Aorta (tissue), 5 donors: ENCODE data around the gene TSSK3. TPM values are rescaled to one million over a fixed set of nuclear protein-coding genes. Genes with fewer than 3 reads are reported as not detected.
"Not testable (repeated sequence)": the region's sequence is repeated elsewhere in the genome, so short reads cannot be mapped to it uniquely, and the experiment has no call there.

ENCODE experiments used
- ATAC-seq: fragments of 200-7000 bp; cut with Tn5 transposase; one replicate; pipeline ENCODE4 v1.9.1; 2022; ENCODE audit warnings: moderate library complexity; ENCODE audit not compliant: low FRiP score
- DNase-seq, 2 donors: peaks; one replicate each; pipeline ENCODE4 v3.0.0-alpha.2; 2020
- H3K27ac ChIP-seq, 2 donors: one replicate each; pipeline ENCODE4 v1.5.1; 2013; ENCODE audit warnings: low read length in 2 of 2, mild to moderate bottlenecking in 2 of 2, moderate library complexity in 2 of 2, control low read depth in 1 of 2, inconsistent platforms in 1 of 2, low read depth in 1 of 2
- H3K27me3 ChIP-seq, 2 donors: one replicate each; pipeline ENCODE4 v1.6.1; 2013; ENCODE audit warnings: control low read depth in 1 of 2, low read length in 1 of 2, mild to moderate bottlenecking in 1 of 2, moderate library complexity in 1 of 2; ENCODE audit not compliant: insufficient read depth in 2 of 2, control insufficient read depth in 1 of 2
- H3K36me3 ChIP-seq, 2 donors: one replicate each; pipeline ENCODE4 v1.6.1; 2013; ENCODE audit warnings: control low read depth in 1 of 2, low read length in 1 of 2, mild to moderate bottlenecking in 1 of 2; ENCODE audit not compliant: insufficient read depth in 2 of 2, control insufficient read depth in 1 of 2
- H3K4me1 ChIP-seq, 2 donors: one replicate each; pipeline ENCODE4 v1.6.1; 2013; ENCODE audit warnings: low read length in 2 of 2, control low read depth in 1 of 2, mild to moderate bottlenecking in 1 of 2, moderate library complexity in 1 of 2; ENCODE audit not compliant: insufficient read depth in 2 of 2, control insufficient read depth in 1 of 2
- H3K4me3 ChIP-seq, 2 donors: one replicate each; pipeline ENCODE4 v1.5.1; 2013; ENCODE audit warnings: low read length in 2 of 2, control low read depth in 1 of 2, mild to moderate bottlenecking in 1 of 2
- H3K9me3 ChIP-seq: one replicate; pipeline ENCODE4 v1.6.1; 2013; ENCODE audit warnings: mild to moderate bottlenecking, low read length; ENCODE audit not compliant: control insufficient read depth
- WGBS, 2 donors: extraction: QIAGEN DNeasy Blood & Tissue Kit; methylation state at CpG; one replicate each; pipeline ENCODE4 v1.1.7; 2013; 5-methylcytosine and 5-hydroxymethylcytosine counted together
- intact Hi-C, 2 donors: fragments of 100-400 bp; cut with DNase I; formaldehyde crosslinking; loops; one replicate each; pipeline versions ENCODE4 v1.14.2 to v1.15.0; 2022
- polyA plus RNA-seq, 2 donors: library from polyadenylated mRNA; stranded (reverse); fragments of 200-250 nt; gene quantifications; one replicate each; pipeline ENCODE4 v1.2.3, GENCODE V29; 2013
- total RNA-seq, 2 donors: library from RNA; stranded (reverse); fragmentation: NEBNext Ultra II Directional; extraction: Animal tissue kit (Norgen Biotek cat#: 25700); gene quantifications; one replicate each; pipeline ENCODE4 v1.2.1, GENCODE V29; 2021
- donor health status: healthy with polysubstance abuse.
- donor health status: Bipolar disorder and iron deficiency.
- donor health status: DM: no; HTN: no; CAD: no.
- donor health status: DM: no; HTN: no; CAD: no.
- donor health status: DM: yes; HTN: yes; CAD: no.

TSSK3 gene
- total and polyA plus RNA-seq, 4 donors, result 0.41 to 2.2 (median 1.7) TPM; not detected in 1

DNA sequence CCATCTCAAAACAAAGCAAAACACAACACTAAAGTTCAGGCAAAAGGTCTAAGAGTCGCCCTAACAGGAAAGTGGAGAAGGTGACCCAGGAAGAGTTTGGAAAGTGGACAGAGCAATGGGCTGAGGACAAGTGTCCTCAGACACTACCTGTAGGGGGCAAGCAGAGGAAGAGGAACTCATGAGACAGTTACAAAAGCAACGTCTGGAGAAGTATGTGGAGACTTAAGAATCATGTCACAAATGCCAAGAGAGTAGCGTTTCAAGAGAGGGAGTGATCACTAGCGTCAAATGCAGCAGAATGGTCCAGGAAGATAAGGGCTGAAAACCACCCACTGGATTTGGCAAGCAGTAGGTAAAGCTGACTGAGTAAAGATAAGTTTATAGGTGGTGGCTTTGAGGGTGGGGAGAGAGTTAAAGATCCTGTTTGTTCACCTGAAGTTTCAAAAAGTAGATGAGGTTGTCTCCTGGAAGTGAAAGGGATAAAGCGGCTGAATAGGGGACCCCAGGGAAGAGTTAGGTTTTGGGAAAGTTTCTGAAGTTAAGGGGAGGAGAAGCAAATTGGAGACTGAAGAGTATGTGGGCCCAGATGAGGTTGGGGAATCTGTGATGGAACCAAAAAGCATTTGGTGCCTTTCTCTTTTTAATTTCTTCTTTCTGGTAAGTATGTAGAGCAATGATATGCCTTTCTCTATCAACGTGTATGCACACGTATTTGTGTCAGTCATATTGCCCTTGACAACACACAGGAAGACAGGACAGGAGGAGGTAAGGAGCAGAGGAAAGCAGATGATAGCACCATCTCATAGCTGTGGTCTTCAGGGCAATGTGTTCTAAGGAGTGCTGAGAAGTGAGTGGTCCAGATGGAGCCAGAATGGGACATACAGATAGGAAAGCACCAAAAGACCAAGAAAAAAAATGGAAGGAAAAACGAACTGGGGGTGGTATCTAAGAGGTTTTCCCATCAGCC lies 28.8 kb downstream of the TSSK3 start:
- H3K9me3 ChIP-seq, result no peaks in the 10 kb centered on the region
- H3K27ac ChIP-seq, result no peak overlapping the region
- peaks cover 0 to 2% of the 10 kb centered on the region in 2 donors for H3K36me3 ChIP-seq
- H3K27me3 ChIP-seq, result no peaks in the 10 kb centered on the region
- intact Hi-C loops, result no loop called here
- DNase-seq (no peak), ATAC-seq (no peak)
- no peaks in the 10 kb centered on the region for H3K4me1 ChIP-seq
- 54 to 55% methylated on average over 8 of the region's 8 CpGs for WGBS, 2 donors
- no peak overlapping the region for H3K4me3 ChIP-seq

DNA sequence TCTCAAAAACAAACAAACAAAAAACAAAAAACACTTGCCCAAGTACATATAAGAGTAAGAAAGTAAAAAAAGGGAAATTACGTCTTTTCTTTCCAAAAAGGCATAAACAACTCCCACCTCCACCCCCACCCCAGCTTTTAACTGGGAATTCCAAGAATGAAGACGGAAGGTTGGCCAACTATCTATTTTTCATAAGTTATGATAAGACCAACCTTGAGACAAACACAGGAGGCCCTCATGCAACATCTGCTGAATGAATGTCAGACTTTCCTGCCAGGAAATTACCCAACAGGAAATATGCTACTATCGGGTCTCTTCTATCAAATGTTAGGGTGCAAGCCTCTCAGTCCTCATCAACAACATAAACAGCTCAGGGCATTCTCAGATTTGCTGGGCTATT lies 30.0 kb downstream of the TSSK3 start:
- Histone ChIP-seq H3K36me3 (peaks cover 0 to 2% of the 10 kb centered on the region in 2 donors), H3K27me3 (no peaks in the 10 kb centered on the region), H3K27ac (no peak overlapping the region), H3K4me1 (no peaks in the 10 kb centered on the region), H3K4me3 (no peak overlapping the region), H3K9me3 (no peaks in the 10 kb centered on the region)
- ATAC-seq, result no peak
- WGBS, 2 donors, result 68 to 69% methylated on average over 3 of the region's 3 CpGs
- intact Hi-C loops, result no loop called here
- DNase-seq, result no peak

DNA sequence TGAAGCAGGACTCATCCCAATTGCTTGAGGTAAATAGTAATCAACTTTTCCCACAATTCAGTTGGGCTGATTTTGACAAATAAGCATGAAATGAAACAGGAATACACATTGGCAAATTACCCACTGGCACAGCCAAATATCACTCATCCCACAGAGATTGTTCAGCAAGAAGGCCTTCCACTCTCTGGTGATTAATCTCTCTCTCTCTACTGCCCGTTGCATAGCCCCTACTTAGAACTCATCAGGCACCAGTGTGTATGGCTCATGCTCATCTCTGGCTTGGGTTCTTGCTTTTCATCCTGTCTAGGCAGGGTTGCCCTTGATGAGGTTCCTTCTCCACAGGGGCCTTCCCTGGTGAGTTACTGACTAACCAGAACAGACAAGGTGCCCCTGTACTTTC lies 30.8 kb downstream of the TSSK3 start:
- Histone ChIP-seq H3K36me3 (no peaks in the 10 kb centered on the region), H3K27ac (no peak overlapping the region), H3K4me3 (peak overlapping the region; percentile 36 to 72), H3K4me1 (no peaks in the 10 kb centered on the region), H3K27me3 (no peaks in the 10 kb centered on the region), H3K9me3 (no peaks in the 10 kb centered on the region)
- no peak for ATAC-seq
- 46 to 58% methylated on average over 1 of the region's 1 CpG for WGBS, 2 donors
- no peak for DNase-seq
- intact Hi-C loops, result no loop called here

DNA sequence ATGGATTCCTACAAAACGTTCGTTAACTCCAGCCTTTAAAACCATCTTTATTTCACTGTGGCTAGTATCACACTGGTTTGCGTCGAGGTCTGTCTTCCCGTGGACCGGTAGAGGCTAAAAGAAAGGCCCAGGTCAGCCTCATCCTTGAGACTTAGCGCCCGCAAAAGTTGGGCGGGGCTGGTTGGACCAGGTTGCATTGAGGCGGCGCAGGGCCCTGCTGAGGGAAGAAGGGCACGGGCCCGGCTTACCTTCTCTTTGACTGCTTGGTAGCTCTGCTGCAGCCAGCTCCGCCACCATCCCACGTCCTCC lies 31.4 kb downstream of the TSSK3 start:
- no peaks in the 10 kb centered on the region for H3K36me3 ChIP-seq
- peak overlapping the region; percentile 36 to 72 for H3K4me3 ChIP-seq
- H3K9me3 ChIP-seq, result no peaks in the 10 kb centered on the region
- H3K27ac ChIP-seq, result peak overlapping the region in 1 of 2 donors; percentile 91
- no peaks in the 10 kb centered on the region for H3K27me3 ChIP-seq
- DNase-seq (no peak), ATAC-seq (peak; percentile 55)
- intact Hi-C loops, result no loop called here
- 1% methylated on average over 15 of the region's 15 CpGs for WGBS, 2 donors
- no peaks in the 10 kb centered on the region for H3K4me1 ChIP-seq

DNA sequence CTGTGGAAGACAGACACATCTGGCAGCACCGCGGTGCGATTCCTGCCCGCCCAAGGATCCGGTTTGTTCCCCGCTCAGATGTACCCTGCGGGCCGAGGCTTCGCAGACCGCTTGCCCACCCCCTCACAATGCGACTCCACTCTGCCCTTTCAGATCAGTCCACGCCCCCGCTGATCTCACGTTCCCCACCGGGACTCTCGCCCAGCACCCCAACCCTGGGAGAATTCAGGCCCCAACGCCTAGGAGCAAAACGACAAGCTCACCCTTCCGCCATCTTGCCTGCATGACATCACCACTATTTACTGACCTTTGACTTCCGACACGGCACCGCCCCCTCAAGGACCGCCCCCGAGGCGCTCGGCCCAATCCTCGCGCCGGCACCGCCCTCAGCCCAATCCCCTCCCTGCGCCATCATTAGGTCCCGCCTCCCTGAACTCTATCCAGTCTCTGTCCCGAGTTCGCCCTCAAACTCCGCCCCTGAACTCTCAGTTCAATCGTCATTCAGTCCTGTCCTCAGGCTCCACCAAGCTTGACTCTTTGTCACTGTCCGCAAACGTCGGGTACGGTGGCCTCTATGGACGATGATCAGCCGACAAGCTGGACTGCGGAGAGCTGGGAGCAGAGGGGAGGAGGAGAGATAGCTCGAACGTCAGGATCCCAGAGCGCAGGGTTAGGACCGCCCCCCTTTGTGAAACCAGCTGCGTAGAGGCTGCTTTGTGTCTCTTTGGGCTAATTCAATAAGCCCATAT lies 32.0 kb downstream of the TSSK3 start, which contains the start of gene BSDC1:
Gene BSDC1 (minus strand): TSS at position 301 of the 749 bp plus-strand sequence. CDS start 27 bp downstream, at position 274.
- intact Hi-C loops, result no loop called here
- WGBS, 2 donors, result 0 to 1% methylated on average over 48 of the region's 48 CpGs

DNA sequence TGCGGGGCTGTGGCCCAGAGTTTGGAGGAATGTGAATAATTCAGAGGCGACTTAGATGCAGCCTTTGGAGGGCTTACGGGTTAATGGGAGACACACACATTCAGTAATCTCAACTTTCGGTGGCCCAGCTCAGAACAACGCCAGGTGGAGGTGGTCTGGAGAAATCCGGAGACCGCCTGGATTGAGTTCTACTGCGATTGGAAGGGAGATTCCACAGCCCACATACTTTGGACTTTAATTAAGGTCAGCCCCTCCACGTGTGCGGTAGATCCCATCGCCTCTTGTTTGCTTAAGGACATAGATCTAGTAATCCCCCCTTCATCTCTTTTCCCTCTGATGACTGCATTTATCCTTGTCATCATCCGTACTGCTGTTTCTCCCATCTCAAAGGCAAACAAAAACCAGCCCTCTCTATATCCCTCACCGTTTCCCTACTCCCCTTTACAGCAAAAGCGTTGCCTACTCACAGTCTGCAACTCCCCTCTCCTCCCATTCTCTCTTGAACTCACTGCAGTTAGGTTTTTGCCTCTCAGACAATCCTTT lies 32.6 kb downstream of the TSSK3 start:
- H3K4me3 ChIP-seq, result peak overlapping the region; percentile 20 to 70
- no peaks in the 10 kb centered on the region for H3K9me3 ChIP-seq
- H3K27ac ChIP-seq, result peak overlapping the region; percentile 80 to 87
- DNase-seq (no peak), ATAC-seq (peak; percentile 19)
- 1% methylated on average over 14 of the region's 14 CpGs for WGBS, 2 donors
- H3K4me1 ChIP-seq, result no peaks in the 10 kb centered on the region
- no peaks in the 10 kb centered on the region for H3K27me3 ChIP-seq
- H3K36me3 ChIP-seq, result no peaks in the 10 kb centered on the region
- intact Hi-C loops, result no loop called here

More for the DNA sequence above, 32.0 kb downstream of the TSSK3 start, which contains the start of gene BSDC1:
- H3K4me3 ChIP-seq, result peak within 1 kb of the TSS; percentile 70 to 72
- DNase-seq (peak; percentile 98 to 99), ATAC-seq (peak; percentile 99)
- no peaks in the 10 kb centered on the region for H3K27me3 ChIP-seq
- peak within 1 kb of the TSS; percentile 87 to 91 for H3K27ac ChIP-seq
- no peaks in the 10 kb centered on the region for H3K36me3 ChIP-seq
- no peaks in the 10 kb centered on the region for H3K9me3 ChIP-seq
- no peaks in the 10 kb centered on the region for H3K4me1 ChIP-seq

DNA sequence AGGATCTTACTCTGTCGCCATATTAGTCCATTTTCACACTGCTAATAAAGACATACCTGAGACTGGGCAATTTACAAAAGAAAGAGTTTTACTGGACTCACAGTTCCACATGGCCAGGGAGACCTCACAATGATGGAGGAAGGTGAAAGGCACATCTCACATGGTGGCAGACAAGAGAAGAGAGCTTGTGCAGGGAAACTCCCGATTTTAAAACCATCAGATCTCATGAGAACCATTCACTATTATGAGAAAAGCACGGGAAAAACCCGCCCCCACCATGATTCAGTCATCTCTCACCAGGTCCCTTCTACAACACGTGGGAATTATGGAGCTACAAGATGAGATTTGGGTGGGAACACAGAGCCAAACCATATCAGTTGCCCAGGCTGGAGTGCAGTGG lies 34.2 kb downstream of the TSSK3 start:
- H3K36me3 ChIP-seq, intact Hi-C loops, H3K27ac ChIP-seq, DNase-seq, H3K27me3 ChIP-seq, H3K4me1 ChIP-seq, H3K9me3 ChIP-seq, H3K4me3 ChIP-seq, ATAC-seq: not testable (repeated sequence)
- 67 to 78% methylated on average over 5 of the region's 5 CpGs for WGBS, 2 donors

DNA sequence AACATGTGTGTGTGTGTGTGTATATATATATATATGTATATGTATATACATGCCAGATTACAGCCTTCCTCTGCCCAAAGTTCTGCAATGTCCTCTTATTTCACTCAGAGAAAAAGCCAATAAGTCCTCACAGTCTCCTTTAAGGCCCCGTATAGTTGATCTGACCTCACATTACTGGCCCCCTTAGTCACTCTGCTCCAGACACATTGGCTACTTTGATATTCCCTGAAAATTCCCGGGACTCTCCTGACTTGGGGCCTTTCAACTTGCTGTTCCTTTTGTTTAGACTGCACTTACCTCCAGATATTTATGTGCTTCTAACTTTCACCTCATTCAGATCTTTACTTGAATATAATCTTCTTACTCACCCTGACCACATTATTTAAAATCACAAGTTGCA lies 36.1 kb downstream of the TSSK3 start:
- WGBS, 2 donors, result 39 to 49% methylated on average over 2 of the region's 2 CpGs
- Histone ChIP-seq H3K27ac (no peak overlapping the region), H3K4me1 (no peaks in the 10 kb centered on the region), H3K27me3 (no peaks in the 10 kb centered on the region), H3K9me3 (no peaks in the 10 kb centered on the region), H3K4me3 (no peak overlapping the region), H3K36me3 (no peaks in the 10 kb centered on the region)
- intact Hi-C loops, result no loop called here
- no peak for DNase-seq
- no peak for ATAC-seq
